GM21423 (cell line): Measurements from ENCODE around the gene CITED4.
A peak's percentile ranks its signal among the peaks of the same experiment; 100 is the strongest.

ENCODE experiments used
- ATAC-seq: cut with Tn5 transposase; IDR thresholded peaks from one replicate; pipeline ENCODE4 v1.9.1; 2021; ENCODE audit warnings: mild to moderate bottlenecking, moderate library complexity; ENCODE audit not compliant: unreplicated experiment

Gene CITED4

GRCh38 chr1:40855513-40855912 is 6.7 kb downstream of the CITED4 start:
- ATAC-seq = no peak

- ATAC-seq = no peak
Measured at GRCh38 chr1:40853885-40854170, 8.3 kb downstream of the CITED4 start.

- ATAC-seq = no peak
Measured at GRCh38 chr1:40853113-40853884, 8.9 kb downstream of the CITED4 start.

- peak; percentile 42 for ATAC-seq
Measured at GRCh38 chr1:40851643-40852042, 10.5 kb downstream of the CITED4 start.

- ATAC-seq = peak; percentile 52
Measured at GRCh38 chr1:40849801-40850592, 12.2 kb downstream of the CITED4 start.

- no peak for ATAC-seq
Measured at GRCh38 chr1:40848530-40849189, 13.5 kb downstream of the CITED4 start.

GRCh38 chr1:40847023-40847745 is 15.0 kb downstream of the CITED4 start:
- ATAC-seq = no peak

- ATAC-seq = no peak
Measured at GRCh38 chr1:40845895-40846294, 16.3 kb downstream of the CITED4 start.

- no peak for ATAC-seq
Measured at GRCh38 chr1:40844887-40845878, 17.0 kb downstream of the CITED4 start.

GRCh38 chr1:40844079-40844478 is 18.1 kb downstream of the CITED4 start:
- ATAC-seq = no peak

- ATAC-seq = no peak
Measured at GRCh38 chr1:40842691-40843090, 19.5 kb downstream of the CITED4 start.

GRCh38 chr1:40842207-40842606 is 20.0 kb downstream of the CITED4 start:
- ATAC-seq = no peak

GRCh38 chr1:40841602-40842001 is 20.6 kb downstream of the CITED4 start:
- no peak for ATAC-seq

GRCh38 chr1:40840526-40841323 is 21.4 kb downstream of the CITED4 start:
- ATAC-seq = no peak

- no peak for ATAC-seq
Measured at GRCh38 chr1:40839943-40840335, 22.2 kb downstream of the CITED4 start.

GRCh38 chr1:40838980-40839942 is 22.9 kb downstream of the CITED4 start:
- no peak for ATAC-seq

GRCh38 chr1:40838045-40838979 is 23.9 kb downstream of the CITED4 start:
- no peak for ATAC-seq
